Measurements from ENCODE around the gene SLC5A9.
"Not testable (repeated sequence)": the region's sequence is repeated elsewhere in the genome, so short reads cannot be mapped to it uniquely, and the experiment has no call there.

The SLC5A9 gene

DNA sequence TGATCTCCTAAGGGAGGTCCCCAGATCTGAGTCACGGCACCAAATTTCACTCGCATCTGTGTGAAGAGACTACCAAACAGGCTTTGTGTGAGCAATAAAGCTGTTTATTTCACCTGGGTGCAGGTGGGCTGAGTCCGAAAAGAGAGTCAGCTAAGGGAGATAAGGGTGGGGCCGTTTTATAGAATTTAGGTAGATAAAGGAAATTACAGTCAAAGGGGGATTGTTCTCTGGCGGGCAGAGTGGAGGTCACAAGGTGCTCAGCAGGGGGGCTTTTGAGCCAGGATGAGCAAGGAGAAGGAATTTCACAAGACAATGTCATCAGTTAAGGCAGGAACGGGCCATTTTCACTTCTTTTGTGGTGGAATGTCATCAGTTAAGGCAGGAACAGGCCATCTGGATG lies 8.2 kb upstream of the SLC5A9 start:
- DNase-seq: not testable (repeated sequence)

DNA sequence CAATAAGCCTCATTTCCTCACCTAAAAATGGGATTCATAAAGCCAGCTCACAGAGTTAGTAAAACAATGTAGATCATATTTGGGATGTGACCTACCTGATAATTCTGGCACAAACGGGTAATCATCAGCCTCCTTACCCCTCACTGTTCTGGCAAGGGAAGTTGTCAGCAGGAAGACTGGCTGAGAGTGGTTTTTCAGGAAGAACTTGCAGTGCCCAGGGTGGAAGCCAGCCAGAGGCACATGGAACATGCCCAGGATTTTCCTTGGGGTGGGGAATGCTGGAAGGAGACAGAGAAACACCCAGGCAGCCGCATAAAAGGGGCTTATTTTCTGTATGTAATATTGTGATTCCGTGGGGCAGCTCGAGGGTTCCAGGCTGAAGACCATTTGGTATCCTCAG lies 7.7 kb upstream of the SLC5A9 start:
- DNase-seq: no peak

- no peak for DNase-seq
These were observed 7.3 kb upstream of the SLC5A9 start for GRCh38 chr1:48215222-48215621.

DNA sequence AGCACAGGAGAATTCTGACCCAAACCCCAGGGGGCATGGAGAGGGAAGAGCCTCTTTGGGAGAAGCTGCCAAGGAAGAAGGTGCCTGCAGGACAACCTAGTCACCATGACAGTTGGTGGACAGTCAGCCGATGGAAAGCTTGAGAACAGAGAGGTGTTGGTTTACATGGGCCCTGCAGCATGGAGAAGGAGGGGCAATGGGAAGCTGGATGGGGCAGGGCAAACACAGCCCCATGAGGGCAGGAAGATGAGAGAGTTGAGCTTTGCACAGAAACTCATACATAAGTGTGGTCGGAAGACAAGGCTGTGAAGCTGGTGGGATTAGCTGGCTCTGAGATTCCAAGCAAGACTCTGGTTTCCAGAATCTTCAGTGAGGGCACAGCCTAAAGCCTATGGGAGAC lies 6.6 kb upstream of the SLC5A9 start:
- no peak for DNase-seq

DNA sequence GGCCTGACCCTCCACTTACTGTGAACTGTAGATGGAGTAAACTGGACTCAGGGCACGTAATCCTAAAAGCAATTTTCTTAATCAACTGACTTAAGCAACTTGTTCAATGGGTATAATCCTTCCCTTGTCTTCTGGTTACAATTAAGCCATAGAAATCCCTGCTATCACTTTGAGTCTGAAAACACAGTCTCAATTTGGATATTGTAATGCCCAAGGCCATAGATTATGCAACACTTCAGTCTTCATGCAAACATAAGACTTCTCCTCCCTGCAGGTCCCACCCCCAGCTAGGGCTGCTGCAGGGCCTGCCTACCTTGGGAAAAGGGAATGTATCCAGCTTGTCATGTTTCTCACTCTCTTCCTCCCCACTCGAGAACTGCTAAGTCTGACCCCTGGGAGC lies 6.2 kb upstream of the SLC5A9 start:
- no peak for DNase-seq

- DNase-seq: no peak
These were observed 5.6 kb upstream of the SLC5A9 start for GRCh38 chr1:48216941-48217340.

DNA sequence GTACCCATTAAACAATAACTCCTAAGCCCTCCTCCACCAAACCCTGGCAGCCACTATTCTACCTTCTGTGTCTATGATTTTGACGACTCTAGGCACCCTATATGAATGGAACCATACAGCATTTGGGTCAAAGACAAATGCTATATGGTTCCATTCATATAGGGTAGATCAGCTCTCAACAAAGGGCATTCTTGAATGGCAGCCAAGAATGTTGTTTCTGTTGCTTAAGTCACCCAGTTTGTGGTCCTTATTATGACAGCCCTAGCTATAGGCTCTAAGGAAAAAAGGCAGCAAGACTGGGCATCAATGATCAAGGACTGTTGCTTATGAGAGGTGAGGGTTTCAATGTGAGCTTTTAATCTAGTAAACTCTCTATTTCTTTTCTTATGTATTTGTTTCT lies 4.7 kb upstream of the SLC5A9 start:
- DNase-seq: no peak

GRCh38 chr1:48219803-48220202 lies 2.7 kb upstream of the SLC5A9 start:
- DNase-seq: no peak

- no peak for DNase-seq
These were observed 1.4 kb upstream of the SLC5A9 start for GRCh38 chr1:48221122-48221521.

DNA sequence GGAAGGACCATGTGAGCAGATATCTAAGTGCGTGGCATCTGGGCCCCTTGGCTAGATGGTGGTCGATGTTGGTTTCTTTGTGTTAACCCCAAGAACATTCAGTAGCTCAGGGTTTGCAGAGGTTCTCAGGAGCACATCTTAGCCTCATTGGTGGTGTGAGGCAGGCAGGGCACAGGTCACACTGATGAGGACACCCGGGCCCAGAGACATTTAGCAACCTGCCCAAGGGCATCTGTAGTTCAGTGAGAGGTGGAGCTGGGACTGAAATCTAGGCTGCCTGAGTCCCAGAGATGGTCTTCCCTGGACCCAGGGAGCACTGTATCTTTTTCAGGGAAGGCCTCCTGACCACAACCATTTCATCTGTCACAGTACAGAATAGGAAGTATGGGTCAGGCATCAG lies 859 bp upstream of the SLC5A9 start:
- DNase-seq: no peak

DNA sequence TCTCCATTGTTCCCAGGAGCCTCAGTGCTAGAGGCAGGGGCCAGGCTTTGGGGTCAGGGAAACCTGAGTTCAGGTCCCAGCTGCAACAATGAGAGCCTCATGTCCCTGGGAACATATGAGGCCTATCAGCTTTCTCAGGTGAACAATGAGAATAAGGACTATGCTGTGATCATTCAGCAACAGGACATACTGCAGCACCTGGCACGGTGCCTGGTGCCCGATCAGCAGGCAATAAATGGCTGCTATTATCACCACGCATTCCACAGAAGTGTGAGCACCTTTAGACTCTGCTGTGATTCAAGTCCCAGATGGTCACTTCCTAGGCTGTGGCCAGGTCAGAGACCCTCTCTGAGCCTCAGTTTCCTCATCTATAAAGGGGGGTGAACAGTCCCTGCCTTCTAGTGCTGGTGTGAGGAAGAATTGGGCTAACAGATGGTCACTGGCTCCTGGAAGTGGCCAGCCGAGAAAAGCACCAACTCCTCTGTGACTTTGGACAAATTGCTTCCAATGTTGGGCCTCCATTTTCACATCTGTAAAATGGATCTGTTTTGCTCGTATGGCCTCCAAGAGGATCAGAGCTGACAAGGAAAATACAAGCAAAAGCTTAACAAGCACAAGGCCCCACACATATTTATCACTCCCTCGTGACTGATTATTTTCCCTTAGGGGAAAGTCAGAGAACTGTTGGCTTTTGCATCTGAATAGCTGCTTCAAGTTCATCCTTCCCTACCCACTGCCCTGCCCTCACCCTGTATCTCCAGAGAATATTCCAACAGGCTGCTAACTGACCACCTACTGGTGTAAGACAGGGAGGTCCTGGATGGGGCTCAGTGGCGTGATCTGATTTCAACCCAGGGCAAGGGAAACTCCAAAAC lies 1.1 kb downstream of the SLC5A9 start:
- no peak for DNase-seq

DNA sequence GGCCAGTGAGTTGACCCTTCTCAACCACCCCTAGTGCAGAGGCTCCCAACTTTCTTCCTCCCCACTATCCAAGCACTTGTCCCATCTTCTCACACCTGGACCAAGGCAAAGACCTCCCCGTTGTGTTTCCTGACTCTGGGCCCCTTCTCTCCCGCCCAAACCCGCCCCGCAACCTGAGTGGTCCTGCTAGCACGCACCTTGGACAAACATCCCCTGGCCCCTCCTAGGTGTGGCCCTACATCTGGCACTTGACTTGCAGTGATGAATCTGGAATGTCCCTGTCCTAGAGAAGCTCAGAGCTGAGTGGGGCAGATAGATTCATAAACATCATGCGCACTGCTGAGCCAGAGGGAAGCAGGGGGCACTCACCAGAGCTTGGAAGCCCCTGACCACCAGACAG lies 2.3 kb downstream of the SLC5A9 start:
- DNase-seq: no peak

- no peak for DNase-seq
These were observed 3.1 kb downstream of the SLC5A9 start for GRCh38 chr1:48225579-48225978.

- DNase-seq: peak in 1 of 5 donors; percentile 36
These were observed 4.9 kb downstream of the SLC5A9 start for GRCh38 chr1:48227165-48228013.

- DNase-seq: no peak
These were observed 5.6 kb downstream of the SLC5A9 start for GRCh38 chr1:48228156-48228555.

DNA sequence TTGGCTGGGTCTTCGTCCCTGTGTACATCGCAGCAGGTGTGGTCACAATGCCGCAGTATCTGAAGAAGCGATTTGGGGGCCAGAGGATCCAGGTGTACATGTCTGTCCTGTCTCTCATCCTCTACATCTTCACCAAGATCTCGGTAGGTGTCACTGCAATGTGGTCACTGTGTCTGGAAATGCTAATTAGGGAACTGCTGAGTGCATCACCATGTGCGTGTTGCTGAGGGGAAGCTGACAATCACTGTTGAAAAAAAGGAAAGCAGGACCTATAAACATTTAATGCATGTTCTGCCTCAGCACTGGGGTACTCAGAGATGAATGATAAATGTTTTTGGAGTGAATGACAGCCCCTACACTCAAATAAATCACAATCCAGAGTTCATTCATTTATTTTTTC lies 6.8 kb downstream of the SLC5A9 start:
- DNase-seq: no peak

GRCh38 chr1:48230236-48230635 lies 7.7 kb downstream of the SLC5A9 start:
- DNase-seq: no peak

DNA sequence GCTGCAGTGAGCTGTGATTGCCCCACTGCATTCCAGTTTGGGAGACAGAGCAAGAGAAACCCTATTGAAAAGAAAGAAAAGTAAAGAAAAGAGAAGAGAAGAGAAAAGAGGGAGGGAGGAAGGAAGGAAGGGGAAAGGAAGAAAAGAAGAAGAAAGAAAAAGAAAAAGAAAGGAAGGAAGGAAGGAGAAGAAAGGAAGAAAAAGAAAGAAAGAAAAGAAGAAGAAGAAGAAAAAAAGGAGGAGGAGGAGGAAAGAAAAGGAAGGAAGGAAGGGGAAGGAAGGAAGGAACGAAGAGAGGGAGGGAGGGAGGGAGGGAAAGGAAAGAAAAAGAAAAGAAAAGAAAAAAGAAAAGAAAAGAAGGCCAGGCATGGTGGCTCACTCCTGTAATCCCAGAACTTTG lies 10.2 kb downstream of the SLC5A9 start:
- no peak for DNase-seq

GRCh38 chr1:48233666-48234485 lies 11.4 kb downstream of the SLC5A9 start:
- no peak for DNase-seq

- no peak for DNase-seq
These were observed 13.1 kb downstream of the SLC5A9 start for GRCh38 chr1:48235652-48236051.

DNA sequence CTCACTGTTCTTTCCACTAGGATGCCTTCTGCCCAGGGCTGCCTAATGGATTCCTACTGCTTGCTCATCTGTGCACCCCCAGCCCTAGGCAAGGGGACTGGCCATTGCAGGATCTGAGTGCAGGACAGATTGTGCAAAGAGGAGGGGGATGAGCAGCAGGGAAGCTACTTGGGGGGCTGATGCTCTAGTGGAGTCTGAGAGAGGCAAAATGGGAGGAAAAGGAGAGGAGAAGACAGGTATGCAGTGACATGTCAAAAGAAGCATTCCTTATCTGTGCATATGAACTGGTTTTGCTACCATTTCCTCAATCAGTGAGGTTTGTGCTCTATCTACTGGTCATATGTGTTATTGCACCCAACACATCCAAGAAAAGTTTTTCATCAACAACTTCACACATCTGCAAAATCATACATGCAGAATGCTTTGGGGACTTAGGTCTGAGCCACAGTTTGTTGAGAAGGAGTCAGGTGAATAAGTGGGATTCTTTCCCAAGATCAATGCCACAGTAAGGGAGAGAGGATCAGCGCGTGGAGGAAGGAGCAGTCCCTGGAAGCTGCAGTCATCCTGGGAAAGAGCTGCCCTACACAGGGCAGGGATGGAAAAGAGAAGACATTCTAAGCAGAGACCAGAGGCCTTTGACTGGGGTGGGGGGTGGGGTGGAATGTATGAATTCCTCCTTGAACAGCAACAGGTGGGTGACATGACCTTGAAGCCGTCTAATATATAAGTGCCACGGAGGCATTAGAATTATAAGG lies 14.4 kb downstream of the SLC5A9 start:
- DNase-seq: peak in 1 of 5 donors; percentile 9

DNA sequence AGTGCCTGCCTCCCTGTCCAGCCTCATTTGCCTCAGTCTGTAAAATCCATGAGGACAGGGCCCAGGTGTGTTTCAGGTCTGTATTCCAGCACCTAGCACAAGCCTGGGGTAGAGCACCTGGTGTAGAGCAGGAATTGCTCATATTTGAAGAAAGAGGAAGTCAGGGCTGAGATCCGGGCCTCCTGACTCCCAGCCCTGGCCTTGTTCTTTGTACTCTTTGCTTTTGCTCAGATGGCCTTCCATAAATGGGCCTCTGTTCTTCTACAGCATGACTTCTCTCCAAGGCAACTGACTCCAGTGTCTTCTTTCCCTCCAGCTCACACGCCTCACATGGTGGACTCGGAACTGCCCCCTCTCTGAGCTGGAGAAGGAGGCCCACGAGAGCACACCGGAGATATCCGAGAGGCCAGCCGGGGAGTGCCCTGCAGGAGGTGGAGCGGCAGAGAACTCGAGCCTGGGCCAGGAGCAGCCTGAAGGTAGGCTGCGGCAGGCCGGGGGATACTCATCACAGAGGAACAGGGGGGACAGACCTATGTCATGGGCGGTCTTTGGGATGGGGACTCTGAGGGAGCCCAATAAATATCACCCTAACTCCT lies 19.7 kb downstream of the SLC5A9 start:
- DNase-seq: no peak

All from T-helper 1 cell (primary cell).